Astrocyte (in vitro differentiated cells and primary cell): ENCODE data around the gene BCL2L1. TPM values are rescaled to one million over a fixed set of nuclear protein-coding genes. Genes with fewer than 3 reads are reported as not detected.

Experiments used
- DNase-seq: peaks from one replicate; pipeline ENCODE4 v3.0.0-alpha.2; 2010; ENCODE audit warnings: low read depth
- FAIRE-seq: peaks from 2 replicates; lab custom pipeline; 2011; peaks lifted over from hg19 to GRCh38; lab: Jason Lieb, UNC
- H2AFZ ChIP-seq: 2 replicates; pipeline ENCODE4 v1.6.0; 2012; ENCODE audit warnings: low read depth, low read length, inconsistent platforms
- H3K27ac ChIP-seq: 2 replicates; pipeline ENCODE4 v1.5.1; 2011; ENCODE audit warnings: low read depth, low read length, inconsistent platforms
- H3K27me3 ChIP-seq: 2 replicates; pipeline ENCODE4 v1.6.0; 2011; ENCODE audit warnings: low read length, inconsistent platforms; ENCODE audit not compliant: insufficient read depth
- H3K36me3 ChIP-seq: 2 replicates; pipeline ENCODE4 v1.5.1; 2011; ENCODE audit warnings: low read length, inconsistent platforms; ENCODE audit not compliant: insufficient read depth
- H3K4me1 ChIP-seq: 2 replicates; pipeline ENCODE4 v1.5.1; 2011; ENCODE audit warnings: low read length, inconsistent platforms; ENCODE audit not compliant: insufficient read depth
- H3K4me2 ChIP-seq: 2 replicates; pipeline ENCODE4 v1.6.0; 2012; ENCODE audit warnings: low read length, inconsistent platforms
- H3K4me3 ChIP-seq: 2 replicates; pipeline ENCODE4 v1.5.1; 2011; ENCODE audit warnings: low read depth, mild to moderate bottlenecking, low read length, inconsistent platforms; ENCODE audit not compliant: insufficient read depth
- H3K79me2 ChIP-seq: 2 replicates; pipeline ENCODE4 v1.6.0; 2012; ENCODE audit warnings: mild to moderate bottlenecking, low read length, inconsistent platforms; ENCODE audit not compliant: insufficient read depth
- H3K9ac ChIP-seq: 2 replicates; pipeline ENCODE4 v1.6.0; 2012; ENCODE audit warnings: mild to moderate bottlenecking, low read length, inconsistent platforms
- H3K9me3 ChIP-seq: 2 replicates; pipeline ENCODE4 v1.5.1; 2012; ENCODE audit warnings: low read depth, mild to moderate bottlenecking, low read length, inconsistent platforms; ENCODE audit not compliant: insufficient read depth
- H4K20me1 ChIP-seq: 2 replicates; pipeline ENCODE4 v1.6.0; 2012; ENCODE audit warnings: low read length, inconsistent platforms; ENCODE audit not compliant: insufficient read depth
- H3K27ac Mint-ChIP-seq: one replicate; pipeline ENCODE4 v1.8.0; 2021; ENCODE audit warnings: mild to moderate bottlenecking, mixed read lengths; ENCODE audit not compliant: unreplicated experiment
- H3K27me3 Mint-ChIP-seq: one replicate; pipeline ENCODE4 v1.8.0; 2021; ENCODE audit warnings: low read depth, mixed read lengths; ENCODE audit not compliant: unreplicated experiment
- H3K36me3 Mint-ChIP-seq: one replicate; pipeline ENCODE4 v1.8.0; 2021; ENCODE audit warnings: low read depth, mixed read lengths; ENCODE audit not compliant: unreplicated experiment
- H3K4me1 Mint-ChIP-seq: one replicate; pipeline ENCODE4 v1.8.0; 2021; ENCODE audit warnings: low read depth, mixed read lengths; ENCODE audit not compliant: unreplicated experiment
- H3K4me3 Mint-ChIP-seq: one replicate; pipeline ENCODE4 v1.8.0; 2021; ENCODE audit warnings: mild to moderate bottlenecking, moderate library complexity, mixed read lengths; ENCODE audit not compliant: unreplicated experiment
- H3K9me3 Mint-ChIP-seq: one replicate; pipeline ENCODE4 v1.8.0; 2021; ENCODE audit warnings: mild to moderate bottlenecking, mixed read lengths; ENCODE audit not compliant: unreplicated experiment
- CTCF ChIP-seq: IDR thresholded peaks from 2 replicates; pipeline ENCODE4 v1.5.1; 2011; ENCODE audit warnings: low read depth, mild to moderate bottlenecking, inconsistent platforms, low read length, moderate library complexity; ENCODE audit not compliant: insufficient read depth
- EZH2 ChIP-seq: IDR thresholded peaks from 2 replicates; pipeline ENCODE4 v1.6.1; 2012; ENCODE audit warnings: mild to moderate bottlenecking, low read length, inconsistent platforms; ENCODE audit not compliant: insufficient read depth
- total RNA-seq: library from RNA; stranded (reverse); gene quantifications from 2 replicates; pipeline ENCODE4 v1.2.1, GENCODE V29; 2021

The BCL2L1 gene
- total RNA-seq, 1 donor from 2014 or later = 149 TPM

- Mint-ChIP-seq H3K27ac (peak overlapping the region; percentile 85), H3K4me3 (peak overlapping the region; percentile 76), H3K9me3 (no peaks in the 10 kb centered on the region), H3K27me3 (no peaks in the 10 kb centered on the region), H3K36me3 (peaks cover 16% of the 10 kb centered on the region), H3K4me1 (peaks cover 18% of the 10 kb centered on the region)
- Histone ChIP-seq H3K36me3 (peaks cover 13% of the 10 kb centered on the region), H3K4me1 (peaks cover 11% of the 10 kb centered on the region), H3K9ac (peak overlapping the region; percentile 68), H2AFZ (peak overlapping the region; percentile 66), H3K4me2 (peak overlapping the region; percentile 85), H3K9me3 (no peaks in the 10 kb centered on the region), H3K4me3 (peak overlapping the region; percentile 41), H4K20me1 (peaks cover 8% of the 10 kb centered on the region), H3K27ac (peak overlapping the region; percentile 47), H3K27me3 (no peaks in the 10 kb centered on the region), H3K79me2 (peaks cover 17% of the 10 kb centered on the region)
- FAIRE-seq = no peak
- TF ChIP-seq CTCF (peak; percentile 38), EZH2 (no peak)
- DNase-seq = peak; percentile 44
Measured at GRCh38 chr20:31661625-31662371, 60.9 kb downstream of the BCL2L1 start.

- Mint-ChIP-seq H3K36me3 (peaks cover 2% of the 10 kb centered on the region), H3K27ac (no peak overlapping the region), H3K4me3 (no peak overlapping the region), H3K9me3 (no peaks in the 10 kb centered on the region), H3K4me1 (no peaks in the 10 kb centered on the region), H3K27me3 (peaks cover 8% of the 10 kb centered on the region)
- no peak overlapping the region for H2AFZ ChIP-seq
- no peak overlapping the region for H3K4me3 ChIP-seq
- H3K36me3 ChIP-seq = no peaks in the 10 kb centered on the region
- no peak overlapping the region for H3K27ac ChIP-seq
- no peaks in the 10 kb centered on the region for H3K9me3 ChIP-seq
- no peaks in the 10 kb centered on the region for H3K27me3 ChIP-seq
- H3K79me2 ChIP-seq = no peaks in the 10 kb centered on the region
- no peaks in the 10 kb centered on the region for H4K20me1 ChIP-seq
- TF ChIP-seq CTCF (no peak), EZH2 (no peak)
- FAIRE-seq = no peak
- no peaks in the 10 kb centered on the region for H3K4me1 ChIP-seq
- H3K4me2 ChIP-seq = no peak overlapping the region
- H3K9ac ChIP-seq = no peak overlapping the region
- DNase-seq = no peak
Measured at GRCh38 chr20:31654534-31654933, 68.1 kb downstream of the BCL2L1 start.

GRCh38 chr20:31653561-31653960 lies 69.1 kb downstream of the BCL2L1 start:
- Histone ChIP-seq H3K27ac (no peak overlapping the region), H3K9me3 (no peaks in the 10 kb centered on the region), H3K4me1 (no peaks in the 10 kb centered on the region), H4K20me1 (no peaks in the 10 kb centered on the region), H3K4me3 (no peak overlapping the region), H3K4me2 (no peak overlapping the region), H3K79me2 (no peaks in the 10 kb centered on the region), H2AFZ (no peak overlapping the region), H3K27me3 (no peaks in the 10 kb centered on the region), H3K36me3 (no peaks in the 10 kb centered on the region), H3K9ac (no peak overlapping the region)
- Mint-ChIP-seq H3K36me3 (peaks cover 2% of the 10 kb centered on the region), H3K4me1 (no peaks in the 10 kb centered on the region), H3K9me3 (no peaks in the 10 kb centered on the region), H3K27me3 (peaks cover 8% of the 10 kb centered on the region), H3K4me3 (no peak overlapping the region), H3K27ac (no peak overlapping the region)
- TF ChIP-seq EZH2 (no peak), CTCF (no peak)
- FAIRE-seq (no peak), DNase-seq (no peak)
